Transverse colon (tissue), 4 donors: ENCODE data around the gene GCA. TPM values are rescaled to one million over a fixed set of nuclear protein-coding genes. Genes with fewer than 3 reads are reported as not detected.
A peak's percentile ranks its signal among the peaks of the same experiment; 100 is the strongest.

ENCODE experiments used
- DNase-seq: peaks from one replicate; pipeline ENCODE4 v3.0.0-alpha.2; 2019
- H3K27ac ChIP-seq, 4 donors: fragments of 200-600 bp; sonication (generic); 2 replicates each; pipeline ENCODE4 v1.5.1; 2016 to 2018; ENCODE audit warnings: inconsistent platforms in 4 of 4
- H3K27me3 ChIP-seq: fragments of 200-600 bp; sonication (generic); 2 replicates; pipeline ENCODE4 v1.5.1; 2017; ENCODE audit warnings: inconsistent platforms
- H3K36me3 ChIP-seq, 4 donors: fragments of 200-600 bp; sonication (generic); 2 replicates each; pipeline ENCODE4 v1.5.1; 2017 to 2019; ENCODE audit warnings: inconsistent platforms in 4 of 4
- H3K4me1 ChIP-seq, 4 donors: fragments of 200-600 bp; sonication (generic); 2 replicates each; pipeline ENCODE4 v1.5.1; 2017 to 2020; ENCODE audit warnings: inconsistent platforms in 4 of 4
- H3K4me3 ChIP-seq, 4 donors: fragments of 200-600 bp; sonication (generic); 1 replicate in 1 of 4; 2 replicates in 3 of 4; pipeline versions ENCODE4 v1.5.1 to v1.6.1; 2017 to 2019; ENCODE audit warnings: inconsistent platforms in 4 of 4
- H3K9me3 ChIP-seq, 2 donors: fragments of 200-600 bp; sonication (generic); 2 replicates each; pipeline ENCODE4 v1.5.1; 2017 to 2019; ENCODE audit warnings: inconsistent platforms in 2 of 2
- EP300 ChIP-seq: sonication (generic); formaldehyde crosslinking; IDR thresholded peaks from one replicate; pipeline ENCODE4 v1.6.1; 2017; ENCODE audit warnings: antibody characterized with exemption, low read depth
- POLR2A ChIP-seq: fragments of 450-650 bp; IDR thresholded peaks from one replicate; pipeline ENCODE4 v1.6.1; 2016; ENCODE audit warnings: antibody characterized with exemption, mild to moderate bottlenecking, moderate library complexity
- POLR2AphosphoS5 ChIP-seq, 3 donors: sonication (generic); formaldehyde crosslinking; IDR thresholded peaks; one replicate each; pipeline ENCODE4 v1.6.1; 2016; ENCODE audit warnings: antibody characterized with exemption in 3 of 3
- WGBS, 2 donors: methylation state at CpG; one replicate each; pipeline ENCODE4 v1.1.5; 2018; ENCODE audit warnings: low coverage in 1 of 2; 5-methylcytosine and 5-hydroxymethylcytosine counted together
- in situ Hi-C, 4 donors: fragments of 200-750 bp; cut with MboI; loops; one replicate each; pipeline versions ENCODE4 v1.15.0 to v1.15.1; 2017; ENCODE audit warnings: low sequenced_read_pairs in 3 of 4, low pct_ligation_motif_present in 1 of 4, low pct_unique_long_range_greater_than_20kb in 1 of 4
- intact Hi-C: fragments of 100-400 bp; cut with DNase I; formaldehyde crosslinking; loops from one replicate; pipeline ENCODE4 v1.15.1; 2023; ENCODE audit warnings: low total_unique reads
- total RNA-seq, 4 donors: library from RNA; depleted of rRNA; stranded (reverse); fragments of >200 nt; gene quantifications; one replicate each; pipeline ENCODE4 v1.1.0, GENCODE V29; 2016
- TF ChIP-seq, protein P1 (sequence below), 5 experiments: fragments of 200-600 bp in 3 of 5; fragments of 450-650 bp in 2 of 5; sonication (generic) in 3 of 5; IDR thresholded peaks; 1 replicate in 2 of 5; 2 replicates in 3 of 5; pipeline ENCODE4 v1.5.1; 2016 to 2017; ENCODE audit warnings: antibody characterized with exemption in 5 of 5, inconsistent platforms in 3 of 5, mild to moderate bottlenecking in 2 of 5, moderate library complexity in 1 of 5

GCA gene
- total RNA-seq, 4 donors from 2014 or later, result 7.5 to 25.8 (median 18.4) TPM; not detected in 1

GRCh38 chr2:162316590-162316989 is 27.3 kb upstream of the GCA start:
- in situ Hi-C loops, result no loop called here
- Histone ChIP-seq H3K27me3 (no peaks in the 10 kb centered on the region), H3K27ac (no peak overlapping the region), H3K4me3 (peak overlapping the region in 1 of 4 donors; percentile 68), H3K9me3 (no peaks in the 10 kb centered on the region), H3K36me3 (no peaks in the 10 kb centered on the region), H3K4me1 (peaks cover 7 to 47% (median 27%) of the 10 kb centered on the region in 4 donors)
- no peak for DNase-seq
- 79% methylated on average over 2 of the region's 2 CpGs for WGBS, 2 donors
- TF ChIP-seq POLR2A, result no peak
- no peak for TF ChIP-seq EP300
- TF ChIP-seq POLR2AphosphoS5 (IDR thresholded peaks at IDR 0.05), result no peak
- TF ChIP-seq, protein P1, sequence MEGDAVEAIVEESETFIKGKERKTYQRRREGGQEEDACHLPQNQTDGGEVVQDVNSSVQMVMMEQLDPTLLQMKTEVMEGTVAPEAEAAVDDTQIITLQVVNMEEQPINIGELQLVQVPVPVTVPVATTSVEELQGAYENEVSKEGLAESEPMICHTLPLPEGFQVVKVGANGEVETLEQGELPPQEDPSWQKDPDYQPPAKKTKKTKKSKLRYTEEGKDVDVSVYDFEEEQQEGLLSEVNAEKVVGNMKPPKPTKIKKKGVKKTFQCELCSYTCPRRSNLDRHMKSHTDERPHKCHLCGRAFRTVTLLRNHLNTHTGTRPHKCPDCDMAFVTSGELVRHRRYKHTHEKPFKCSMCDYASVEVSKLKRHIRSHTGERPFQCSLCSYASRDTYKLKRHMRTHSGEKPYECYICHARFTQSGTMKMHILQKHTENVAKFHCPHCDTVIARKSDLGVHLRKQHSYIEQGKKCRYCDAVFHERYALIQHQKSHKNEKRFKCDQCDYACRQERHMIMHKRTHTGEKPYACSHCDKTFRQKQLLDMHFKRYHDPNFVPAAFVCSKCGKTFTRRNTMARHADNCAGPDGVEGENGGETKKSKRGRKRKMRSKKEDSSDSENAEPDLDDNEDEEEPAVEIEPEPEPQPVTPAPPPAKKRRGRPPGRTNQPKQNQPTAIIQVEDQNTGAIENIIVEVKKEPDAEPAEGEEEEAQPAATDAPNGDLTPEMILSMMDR (IDR thresholded peaks at IDR 0.05), result no peak
- intact Hi-C loops, result no loop called here

GRCh38 chr2:162317058-162317742 is 26.7 kb upstream of the GCA start:
- Histone ChIP-seq H3K27me3 (no peaks in the 10 kb centered on the region), H3K27ac (peak overlapping the region; percentile 90 to 94 (median 93)), H3K4me3 (peak overlapping the region; percentile 29 to 97 (median 78)), H3K9me3 (no peaks in the 10 kb centered on the region), H3K4me1 (peaks cover 7 to 47% (median 27%) of the 10 kb centered on the region in 4 donors), H3K36me3 (no peaks in the 10 kb centered on the region)
- intact Hi-C loops, result no loop called here
- DNase-seq, result no peak
- TF ChIP-seq POLR2A, result no peak
- TF ChIP-seq, protein P1 (IDR thresholded peaks at IDR 0.05), result no peak
- no peak for TF ChIP-seq POLR2AphosphoS5 (IDR thresholded peaks at IDR 0.05)
- TF ChIP-seq EP300, result no peak
- 33 to 46% methylated on average over 2 to 3 of the region's 3 CpGs for WGBS, 2 donors
- in situ Hi-C loops, result no loop called here

GRCh38 chr2:162317861-162318327 is 26.0 kb upstream of the GCA start:
- in situ Hi-C loops (no loop called here), intact Hi-C loops (no loop called here)
- Histone ChIP-seq H3K36me3 (no peaks in the 10 kb centered on the region), H3K9me3 (no peaks in the 10 kb centered on the region), H3K27me3 (no peaks in the 10 kb centered on the region), H3K27ac (peak overlapping the region; percentile 90 to 94 (median 93)), H3K4me1 (peaks cover 7 to 45% (median 27%) of the 10 kb centered on the region in 4 donors), H3K4me3 (peak overlapping the region; percentile 29 to 97 (median 78))
- TF ChIP-seq, protein P1 (IDR thresholded peaks at IDR 0.05), result no peak
- TF ChIP-seq EP300 (no peak), POLR2AphosphoS5 (IDR thresholded peaks at IDR 0.05) (no peak), POLR2A (no peak)
- peak; percentile 47 for DNase-seq
- WGBS, 2 donors, result 15% methylated on average over 15 of the region's 16 CpGs; no CpG with 5 or more reads in 1 of the 2 donors

DNA sequence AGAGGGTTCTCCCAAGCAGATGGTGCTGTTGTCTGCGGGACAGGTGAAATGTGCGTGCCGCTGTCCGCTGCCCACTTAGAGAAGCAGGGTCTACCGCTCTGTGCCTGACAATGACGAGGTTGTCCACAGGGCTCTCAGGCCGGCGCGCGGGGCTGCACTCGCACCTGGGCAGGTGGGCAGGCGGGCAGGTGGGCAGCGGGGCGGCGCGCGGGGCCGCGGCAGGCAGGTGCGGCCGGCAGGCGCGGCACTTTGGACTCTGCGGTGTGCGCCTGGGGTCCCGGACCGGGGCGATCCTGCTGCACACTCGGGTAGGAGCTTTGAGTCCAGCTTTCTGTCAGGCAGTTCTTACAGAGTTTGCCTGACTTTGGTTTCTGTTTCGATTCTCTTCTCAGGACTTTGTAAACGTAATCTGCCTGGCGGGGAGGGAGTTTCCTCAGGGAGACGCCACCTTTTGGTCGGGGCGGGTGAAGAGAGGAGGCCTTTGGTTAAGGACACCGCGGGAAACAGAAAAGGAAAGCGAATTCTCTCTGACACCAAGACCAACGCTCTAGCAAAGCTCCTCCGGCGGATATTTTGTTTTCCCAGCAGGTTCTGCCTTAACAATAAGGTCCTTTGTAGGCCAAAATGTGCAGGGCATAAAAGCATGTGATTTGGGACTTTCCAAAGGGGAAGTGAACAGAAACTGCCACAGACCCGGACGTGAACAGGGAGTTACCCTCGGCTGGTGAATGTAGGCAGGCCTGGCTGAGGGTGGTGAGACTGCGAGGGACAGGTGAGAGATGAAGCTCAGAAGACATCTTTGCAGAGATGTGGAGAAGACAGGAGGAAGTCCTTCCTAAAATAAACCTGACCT is 25.4 kb upstream of the GCA start, which contains the start of gene IFIH1:
Gene IFIH1 (minus strand): TSS at position 357 of the 853 bp plus-strand sequence. CDS start 377 bp downstream, outside the sequence.
- Histone ChIP-seq H3K9me3 (no peaks in the 10 kb centered on the region), H3K27me3 (no peaks in the 10 kb centered on the region), H3K36me3 (no peaks in the 10 kb centered on the region), H3K4me3 (peak within 1 kb of the TSS; percentile 29 to 97 (median 78)), H3K27ac (peak within 1 kb of the TSS; percentile 90 to 94 (median 93)), H3K4me1 (peaks cover 7 to 38% (median 23%) of the 10 kb centered on the region in 4 donors)
- intact Hi-C loops (no loop called here), in situ Hi-C loops (no loop called here)
- TF ChIP-seq, protein P1 (IDR thresholded peaks at IDR 0.05), result peak in 1 of 5 experiments; percentile 38
- TF ChIP-seq POLR2A, result peak; percentile 67
- peak; percentile 52 to 65 (median 55) for TF ChIP-seq POLR2AphosphoS5 (IDR thresholded peaks at IDR 0.05)
- no peak for TF ChIP-seq EP300
- 0 to 2% methylated on average over 2 to 45 of the region's 45 CpGs for WGBS, 2 donors
- DNase-seq, result peak; percentile 91
